Right lobe of liver (tissue), 6 donors: ENCODE results near the gene ACTL8. TPM values are rescaled to one million over a fixed set of nuclear protein-coding genes. Genes with fewer than 3 reads are reported as not detected.

Source experiments
- ATAC-seq, 4 donors: fragments of 200-7000 bp; cut with Tn5 transposase; one replicate each; pipeline ENCODE4 v1.9.1; 2020; ENCODE audit warnings: mild to moderate bottlenecking in 4 of 4, moderate library complexity in 4 of 4
- DNase-seq, 3 donors: peaks; one replicate each; pipeline ENCODE4 v3.0.0-alpha.2; 2020
- H3K27ac ChIP-seq, 3 donors: fragments of 200-600 bp; one replicate each; pipeline ENCODE4 v1.8.0; 2022
- H3K27me3 ChIP-seq, 2 donors: fragments of 200-600 bp; one replicate each; pipeline ENCODE4 v1.8.0; 2022
- H3K36me3 ChIP-seq, 4 donors: fragments of 200-600 bp; sonication (generic) in 1 of 4; one replicate each; pipeline versions ENCODE4 v1.5.1 to v1.8.0; 2017 to 2022; ENCODE audit warnings: control low read depth in 1 of 4
- H3K4me1 ChIP-seq, 4 donors: fragments of 200-600 bp; sonication (generic) in 1 of 4; one replicate each; pipeline versions ENCODE4 v1.5.1 to v1.8.0; 2017 to 2022; ENCODE audit warnings: control low read depth in 1 of 4
- H3K4me3 ChIP-seq, 3 donors: fragments of 200-600 bp; one replicate each; pipeline ENCODE4 v1.8.0; 2022
- H3K9me3 ChIP-seq, 4 donors: fragments of 200-600 bp; sonication (generic) in 1 of 4; one replicate each; pipeline versions ENCODE4 v1.5.1 to v1.8.0; 2017 to 2022; ENCODE audit warnings: control low read depth in 1 of 4
- CTCF ChIP-seq, 4 donors: fragments of 200-600 bp in 3 of 4; fragments of 450-650 bp in 1 of 4; IDR thresholded peaks; one replicate each; pipeline versions ENCODE4 v1.5.1 to v1.8.0; 2016 to 2022; ENCODE audit warnings: antibody characterized with exemption in 4 of 4, mild to moderate bottlenecking in 2 of 4
- POLR2A ChIP-seq: fragments of 450-650 bp; IDR thresholded peaks from one replicate; pipeline ENCODE4 v1.6.1; 2017; ENCODE audit warnings: antibody characterized with exemption, mild to moderate bottlenecking
- WGBS: methylation state at CpG from one replicate; pipeline ENCODE4 v1.1.6; 2018; ENCODE audit warnings: low coverage, low lambda C conversion rate; ENCODE audit not compliant: insufficient coverage; ENCODE audit errors: missing lambda C conversion rate; 5-methylcytosine and 5-hydroxymethylcytosine counted together
- intact Hi-C, 2 donors: fragments of 100-400 bp; cut with DNase I; formaldehyde crosslinking; loops; one replicate each; pipeline versions ENCODE4 v1.11.2 to v1.14.1; 2022
- long read RNA-seq: library from polyadenylated mRNA; unstranded; transcript quantifications from one replicate; pipeline ENCODE4 v2.0.0, GENCODE V29; 2019
- total RNA-seq, 6 experiments: library from RNA; depleted of rRNA in 2 of 6; stranded (reverse); fragments of >200 nt in 2 of 6; fragmentation: NEBNext Ultra II Directional in 3 of 6; extraction: Animal tissue kit (Norgen Biotek cat#: 25700) in 3 of 6; gene quantifications; one replicate each; pipeline versions ENCODE4 v1.1.0 to v1.2.4, GENCODE V29; 2016 to 2023
- donor health status: DM: no; HTN: yes; CAD: no.
- donor health status: DM: no; HTN: no; CAD: no.
- donor health status: DM: no; HTN: no; CAD: no.
- donor health status: DM: no; HTN: yes; CAD: no.
- donor health status: DM: no; HTN: yes; CAD: no.

The ACTL8 gene
- not detected for total RNA-seq
- long read RNA-seq = 0 reads

GRCh38 chr1:17755120-17755519 is at the start of gene ACTL8:
Gene ACTL8 (plus strand): TSS chr1:17755333. CDS start chr1:17823009, 67,676 bp downstream.
- Histone ChIP-seq H3K9me3 (peaks cover 0 to 2% (median 0%) of the 10 kb centered on the region in 4 donors), H3K27me3 (no peaks in the 10 kb centered on the region), H3K4me3 (no peak within 1 kb of the TSS), H3K36me3 (no peaks in the 10 kb centered on the region), H3K27ac (no peak within 1 kb of the TSS), H3K4me1 (no peaks in the 10 kb centered on the region)
- ATAC-seq (no peak), DNase-seq (no peak)
- peak in 1 of 4 donors; percentile 22 for TF ChIP-seq CTCF (IDR thresholded peaks at IDR 0.05)
- TF ChIP-seq POLR2A = no peak
- intact Hi-C loops = no loop called here
- 37% methylated on average over 8 of the region's 12 CpGs for WGBS

GRCh38 chr1:17706445-17706844 is 48.7 kb upstream of the ACTL8 start:
- no peaks in the 10 kb centered on the region for H3K4me1 ChIP-seq
- intact Hi-C loops = no loop called here
- ATAC-seq (no peak), DNase-seq (no peak)
- no peaks in the 10 kb centered on the region for H3K27me3 ChIP-seq
- no peaks in the 10 kb centered on the region for H3K9me3 ChIP-seq
- no peak overlapping the region for H3K4me3 ChIP-seq
- WGBS = 57% methylated on average over 8 of the region's 10 CpGs
- H3K27ac ChIP-seq = no peak overlapping the region
- no peak for TF ChIP-seq CTCF (IDR thresholded peaks at IDR 0.05)
- no peak for TF ChIP-seq POLR2A
- H3K36me3 ChIP-seq = no peaks in the 10 kb centered on the region

GRCh38 chr1:17709981-17710380 is 45.2 kb upstream of the ACTL8 start:
- TF ChIP-seq CTCF (IDR thresholded peaks at IDR 0.05) (no peak), POLR2A (no peak)
- 59% methylated on average over 3 of the region's 3 CpGs for WGBS
- Histone ChIP-seq H3K4me1 (no peaks in the 10 kb centered on the region), H3K9me3 (no peaks in the 10 kb centered on the region), H3K27me3 (no peaks in the 10 kb centered on the region), H3K36me3 (no peaks in the 10 kb centered on the region), H3K27ac (no peak overlapping the region), H3K4me3 (no peak overlapping the region)
- no peak for DNase-seq
- intact Hi-C loops = no loop called here
- no peak for ATAC-seq

- Histone ChIP-seq H3K36me3 (no peaks in the 10 kb centered on the region), H3K9me3 (no peaks in the 10 kb centered on the region), H3K27me3 (no peaks in the 10 kb centered on the region), H3K4me3 (no peak overlapping the region), H3K27ac (no peak overlapping the region), H3K4me1 (no peaks in the 10 kb centered on the region)
- DNase-seq (no peak), ATAC-seq (no peak)
- 92% methylated on average over 2 of the region's 4 CpGs for WGBS
- intact Hi-C loops = no loop called here
- no peak for TF ChIP-seq CTCF (IDR thresholded peaks at IDR 0.05)
- no peak for TF ChIP-seq POLR2A
Observed at GRCh38 chr1:17710889-17711576, 44.1 kb upstream of the ACTL8 start.

- H3K27me3 ChIP-seq = no peaks in the 10 kb centered on the region
- H3K4me1 ChIP-seq = no peaks in the 10 kb centered on the region
- intact Hi-C loops = no loop called here
- H3K27ac ChIP-seq = no peak overlapping the region
- no peaks in the 10 kb centered on the region for H3K9me3 ChIP-seq
- no peaks in the 10 kb centered on the region for H3K36me3 ChIP-seq
- ATAC-seq (no peak), DNase-seq (no peak)
- TF ChIP-seq POLR2A (no peak), CTCF (IDR thresholded peaks at IDR 0.05) (no peak)
- no peak overlapping the region for H3K4me3 ChIP-seq
Observed at GRCh38 chr1:17711577-17711910, 43.6 kb upstream of the ACTL8 start.
